MCF 10A (cell line): Measurements from ENCODE around the gene DUSP7. TPM values are rescaled to one million over a fixed set of nuclear protein-coding genes. Genes with fewer than 3 reads are reported as not detected.

Experiments used
- BruUV-seq: library from RNA; stranded (reverse); fragments of 400-500 nt; replicated peaks from 2 replicates; lab custom pipeline; 2021; lab: Mats Ljungman, UMichigan
- CTCF ChIA-PET: fragments of 300-600 bp; sonication (Branson Sonifier 250); formaldehyde crosslinking; extraction: SDS; loops from one replicate; lab custom pipeline; 2021; ENCODE audit warnings: antibody characterized with exemption, inconsistent platforms; lab: Yijun Ruan, JAX
- POLR2A ChIA-PET: fragments of 300-600, 350-650 bp; sonication (Branson Sonifier 250); formaldehyde crosslinking; extraction: SDS; loops from one replicate; lab custom pipeline; 2020; ENCODE audit warnings: antibody characterized with exemption, inconsistent platforms; lab: Yijun Ruan, JAX
- DNase-seq: peaks from one replicate; pipeline ENCODE4 v3.0.0-alpha.2; 2018; ENCODE audit not compliant: unreplicated experiment
- H3K27ac Mint-ChIP-seq: one replicate; pipeline ENCODE4 v1.8.0; 2022; ENCODE audit warnings: mild to moderate bottlenecking, low read depth, mixed read lengths; ENCODE audit not compliant: unreplicated experiment
- H3K27me3 Mint-ChIP-seq: one replicate; pipeline ENCODE4 v1.8.0; 2022; ENCODE audit warnings: mixed read lengths; ENCODE audit not compliant: insufficient read depth, unreplicated experiment
- H3K36me3 Mint-ChIP-seq: one replicate; pipeline ENCODE4 v1.8.0; 2022; ENCODE audit warnings: mild to moderate bottlenecking, moderate library complexity, mixed read lengths; ENCODE audit not compliant: insufficient read depth, unreplicated experiment
- H3K4me1 Mint-ChIP-seq: one replicate; pipeline ENCODE4 v1.8.0; 2022; ENCODE audit warnings: mixed read lengths; ENCODE audit not compliant: insufficient read depth, unreplicated experiment
- H3K4me3 Mint-ChIP-seq: one replicate; pipeline ENCODE4 v1.8.0; 2022; ENCODE audit warnings: mild to moderate bottlenecking, moderate library complexity, mixed read lengths; ENCODE audit not compliant: unreplicated experiment
- H3K9me3 Mint-ChIP-seq: one replicate; pipeline ENCODE4 v1.8.0; 2022; ENCODE audit warnings: mixed read lengths; ENCODE audit not compliant: unreplicated experiment
- intact Hi-C: fragments of 100-400 bp; cut with micrococcal nuclease; formaldehyde crosslinking; loops from 2 replicates; pipeline ENCODE4 v1.14.1; 2022
- total RNA-seq: library from RNA; stranded (reverse); gene quantifications from 2 replicates; pipeline ENCODE4 v1.2.3, GENCODE V29; 2022
- TF ChIP-seq, protein P1 (sequence below): fragments of 200-600 bp; IDR thresholded peaks from one replicate; pipeline ENCODE4 v1.8.0; 2022; ENCODE audit warnings: antibody characterized with exemption, mild to moderate bottlenecking; ENCODE audit not compliant: unreplicated experiment

The DUSP7 gene
- total RNA-seq, 1 experiment from 2014 or later: 69.1 TPM

DNA sequence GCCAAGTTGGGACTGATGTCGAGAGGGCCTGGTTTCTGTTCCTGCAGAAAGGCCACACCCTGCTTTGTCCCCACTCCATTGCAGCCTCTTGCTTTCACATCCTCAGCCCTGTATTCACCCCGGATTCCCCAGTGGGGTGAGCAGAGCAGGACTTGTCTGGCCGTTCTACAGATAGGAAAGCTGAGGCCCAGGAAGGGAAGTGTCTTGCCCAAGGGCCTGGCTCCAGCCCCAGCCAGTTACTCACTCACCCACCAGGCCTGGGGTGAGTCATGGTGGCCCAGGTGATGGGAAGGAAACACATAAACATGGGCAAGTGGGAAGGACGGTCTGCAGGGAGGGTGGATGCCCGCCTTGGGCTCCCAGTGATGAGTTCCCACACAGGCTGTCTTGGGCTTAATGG is 6.1 kb upstream of the DUSP7 start:
- Mint-ChIP-seq H3K9me3 (no peaks in the 10 kb centered on the region), H3K27ac (peak overlapping the region; percentile 95), H3K36me3 (peaks cover 7% of the 10 kb centered on the region), H3K27me3 (no peaks in the 10 kb centered on the region), H3K4me1 (peaks cover 43% of the 10 kb centered on the region), H3K4me3 (peak overlapping the region; percentile 38)
- BruUV-seq: no TSS peak
- DNase-seq: peak; percentile 98
- TF ChIP-seq, protein P1, sequence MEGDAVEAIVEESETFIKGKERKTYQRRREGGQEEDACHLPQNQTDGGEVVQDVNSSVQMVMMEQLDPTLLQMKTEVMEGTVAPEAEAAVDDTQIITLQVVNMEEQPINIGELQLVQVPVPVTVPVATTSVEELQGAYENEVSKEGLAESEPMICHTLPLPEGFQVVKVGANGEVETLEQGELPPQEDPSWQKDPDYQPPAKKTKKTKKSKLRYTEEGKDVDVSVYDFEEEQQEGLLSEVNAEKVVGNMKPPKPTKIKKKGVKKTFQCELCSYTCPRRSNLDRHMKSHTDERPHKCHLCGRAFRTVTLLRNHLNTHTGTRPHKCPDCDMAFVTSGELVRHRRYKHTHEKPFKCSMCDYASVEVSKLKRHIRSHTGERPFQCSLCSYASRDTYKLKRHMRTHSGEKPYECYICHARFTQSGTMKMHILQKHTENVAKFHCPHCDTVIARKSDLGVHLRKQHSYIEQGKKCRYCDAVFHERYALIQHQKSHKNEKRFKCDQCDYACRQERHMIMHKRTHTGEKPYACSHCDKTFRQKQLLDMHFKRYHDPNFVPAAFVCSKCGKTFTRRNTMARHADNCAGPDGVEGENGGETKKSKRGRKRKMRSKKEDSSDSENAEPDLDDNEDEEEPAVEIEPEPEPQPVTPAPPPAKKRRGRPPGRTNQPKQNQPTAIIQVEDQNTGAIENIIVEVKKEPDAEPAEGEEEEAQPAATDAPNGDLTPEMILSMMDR: no peak
- ChIA-PET CTCF (interaction anchor here (1.8 to 2.1 kb wide), 3 partner anchors 10 to 61 kb away, joined by 6 to 8 read pairs (median 6); no protein-coding TSS in a partner anchor), POLR2A (interaction anchor here (0.6 to 1.0 kb wide), 3 partner anchors 9 to 80 kb away, joined by 3 read pairs; no protein-coding TSS in a partner anchor)
- intact Hi-C loops: no loop called here

DNA sequence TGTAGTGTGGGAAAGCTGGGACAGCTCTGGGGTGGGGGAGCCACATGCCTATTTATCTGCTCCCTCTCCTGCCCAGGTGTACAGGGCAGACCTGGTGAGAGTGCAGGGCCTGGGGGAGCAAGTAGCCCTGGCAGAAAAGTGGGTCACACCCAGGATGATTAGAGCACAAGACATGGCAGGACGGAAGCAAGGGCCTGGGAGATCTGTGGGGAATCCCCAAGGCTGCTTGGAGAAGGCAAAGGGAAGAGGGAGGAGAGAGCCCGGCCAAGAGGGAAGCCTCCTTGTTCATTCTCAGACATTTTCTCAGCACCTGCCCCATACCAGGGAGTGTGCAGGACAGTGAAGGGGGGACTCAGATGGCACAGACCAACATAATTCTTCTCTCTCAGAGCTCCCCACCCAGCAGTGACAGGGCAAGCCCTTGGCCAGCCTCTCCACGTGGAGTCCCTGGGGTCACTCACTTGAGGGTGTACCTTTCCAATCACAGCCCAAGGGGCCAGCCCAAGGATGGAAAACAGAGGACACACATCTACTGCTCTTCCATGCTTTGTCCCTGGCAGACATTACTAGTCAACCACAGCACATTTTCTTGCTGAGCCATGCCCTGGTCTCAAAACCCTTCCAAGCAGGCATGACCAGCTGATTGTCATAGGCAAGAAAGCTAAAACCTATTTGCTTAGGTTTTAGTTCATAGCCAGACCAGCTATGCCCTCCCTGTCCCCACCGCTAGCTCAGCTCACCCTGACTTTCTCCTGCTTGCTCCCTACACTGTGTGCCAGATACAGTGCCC is 4.9 kb upstream of the DUSP7 start:
- H3K36me3 Mint-ChIP-seq: peaks cover 7% of the 10 kb centered on the region

DNA sequence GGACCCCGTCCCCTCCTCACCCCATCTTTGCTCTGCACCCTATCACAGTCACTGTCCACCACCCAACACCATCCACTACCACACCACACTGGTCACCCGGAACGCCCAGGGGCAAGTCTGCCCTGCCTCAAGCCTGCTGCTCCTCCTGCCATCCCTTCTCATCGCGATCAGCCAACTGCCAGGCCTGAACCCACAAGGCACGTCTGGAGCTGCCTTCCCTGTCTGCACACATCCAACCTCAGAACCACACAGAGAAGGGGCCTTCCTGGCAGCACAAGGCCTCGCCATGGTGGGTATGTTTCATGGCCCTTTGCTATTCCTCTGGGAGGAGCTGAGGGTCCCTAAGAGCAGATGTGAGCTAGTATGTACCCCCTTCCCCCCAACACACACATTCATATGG is 3.4 kb upstream of the DUSP7 start:
- intact Hi-C loops: no loop called here
- TF ChIP-seq, protein P1: no peak
- Mint-ChIP-seq H3K27ac (peak overlapping the region; percentile 26), H3K9me3 (no peaks in the 10 kb centered on the region), H3K27me3 (no peaks in the 10 kb centered on the region), H3K36me3 (peaks cover 19% of the 10 kb centered on the region), H3K4me1 (peaks cover 41% of the 10 kb centered on the region), H3K4me3 (no peak overlapping the region)
- CTCF ChIA-PET: interaction anchor here (0.5 to 0.7 kb wide), 4 partner anchors 59 to 659 kb away, joined by 3 read pairs; no protein-coding TSS in a partner anchor
- no TSS peak for BruUV-seq
- POLR2A ChIA-PET: interaction anchor here (1.0 to 1.9 kb wide), 3 partner anchors 14 to 118 kb away, joined by 3 to 9 read pairs (median 4); partner anchors contain the start of genes PARP3 and RRP9
- DNase-seq: no peak

More for the DNA sequence above, 4.9 kb upstream of the DUSP7 start:
- ChIA-PET POLR2A (interaction anchor here (0.7 to 0.9 kb wide), 3 partner anchors 15 to 119 kb away, joined by 3 to 4 read pairs (median 3); partner anchors contain the start of gene PARP3), CTCF (interaction anchor here (0.5 to 2.1 kb wide), 6 partner anchors 8 to 624 kb away, joined by 3 to 8 read pairs (median 5); no protein-coding TSS in a partner anchor)
- no peak for DNase-seq
- Mint-ChIP-seq H3K4me3 (no peak overlapping the region), H3K9me3 (no peaks in the 10 kb centered on the region), H3K27ac (no peak overlapping the region), H3K4me1 (peaks cover 43% of the 10 kb centered on the region), H3K27me3 (no peaks in the 10 kb centered on the region)
- TF ChIP-seq, protein P1: no peak
- BruUV-seq: no TSS peak
- intact Hi-C loops: no loop called here
